Nephron progenitor cell (in vitro differentiated cells): ENCODE measurements around the gene BMP10.

Source experiments
- DNase-seq: peaks from one replicate; pipeline ENCODE4 v3.0.0; 2021
- H3K27ac Mint-ChIP-seq: 2 replicates; pipeline ENCODE4 v1.8.0; 2021; ENCODE audit warnings: mild to moderate bottlenecking, moderate library complexity, mixed read lengths
- H3K27me3 Mint-ChIP-seq: 2 replicates; pipeline ENCODE4 v1.8.0; 2021; ENCODE audit warnings: mild to moderate bottlenecking, low read depth, mixed read lengths; ENCODE audit not compliant: poor library complexity
- H3K36me3 Mint-ChIP-seq: 2 replicates; pipeline ENCODE4 v1.8.0; 2021; ENCODE audit warnings: low read depth, mixed read lengths
- H3K4me1 Mint-ChIP-seq: 2 replicates; pipeline ENCODE4 v1.8.0; 2021; ENCODE audit warnings: mixed read lengths
- H3K4me3 Mint-ChIP-seq: 2 replicates; pipeline ENCODE4 v1.8.0; 2021; ENCODE audit warnings: mild to moderate bottlenecking, moderate library complexity, mixed read lengths
- H3K9me3 Mint-ChIP-seq: 2 replicates; pipeline ENCODE4 v1.8.0; 2021; ENCODE audit warnings: mild to moderate bottlenecking, moderate library complexity, mixed read lengths
- TF ChIP-seq, protein P1 (sequence below): fragments of 200-600 bp; sonication (generic); IDR thresholded peaks from 2 replicates; pipeline ENCODE4 v1.5.0; 2021; ENCODE audit warnings: antibody characterized with exemption

Gene BMP10

DNA sequence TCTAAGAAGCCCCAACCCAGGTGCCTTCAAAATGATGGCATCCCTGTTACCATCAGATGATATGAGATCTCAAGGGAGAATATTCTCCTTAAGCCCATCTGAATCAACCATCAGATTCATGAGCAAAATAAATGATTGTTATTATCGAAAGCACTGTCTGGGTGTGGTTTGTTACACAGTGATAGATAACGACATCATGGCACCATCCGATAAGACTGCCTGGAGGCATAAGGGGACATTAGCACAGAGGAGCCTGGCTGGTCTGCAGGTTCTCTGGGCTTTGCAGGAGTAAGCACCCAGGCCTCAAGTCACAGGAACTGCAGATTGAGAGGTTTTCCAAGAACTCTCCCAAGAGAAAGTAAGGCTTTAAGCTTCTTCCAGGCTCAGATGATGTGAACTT is 15.6 kb downstream of the BMP10 start:
- TF ChIP-seq, protein P1, sequence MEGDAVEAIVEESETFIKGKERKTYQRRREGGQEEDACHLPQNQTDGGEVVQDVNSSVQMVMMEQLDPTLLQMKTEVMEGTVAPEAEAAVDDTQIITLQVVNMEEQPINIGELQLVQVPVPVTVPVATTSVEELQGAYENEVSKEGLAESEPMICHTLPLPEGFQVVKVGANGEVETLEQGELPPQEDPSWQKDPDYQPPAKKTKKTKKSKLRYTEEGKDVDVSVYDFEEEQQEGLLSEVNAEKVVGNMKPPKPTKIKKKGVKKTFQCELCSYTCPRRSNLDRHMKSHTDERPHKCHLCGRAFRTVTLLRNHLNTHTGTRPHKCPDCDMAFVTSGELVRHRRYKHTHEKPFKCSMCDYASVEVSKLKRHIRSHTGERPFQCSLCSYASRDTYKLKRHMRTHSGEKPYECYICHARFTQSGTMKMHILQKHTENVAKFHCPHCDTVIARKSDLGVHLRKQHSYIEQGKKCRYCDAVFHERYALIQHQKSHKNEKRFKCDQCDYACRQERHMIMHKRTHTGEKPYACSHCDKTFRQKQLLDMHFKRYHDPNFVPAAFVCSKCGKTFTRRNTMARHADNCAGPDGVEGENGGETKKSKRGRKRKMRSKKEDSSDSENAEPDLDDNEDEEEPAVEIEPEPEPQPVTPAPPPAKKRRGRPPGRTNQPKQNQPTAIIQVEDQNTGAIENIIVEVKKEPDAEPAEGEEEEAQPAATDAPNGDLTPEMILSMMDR = no peak
- no peaks in the 10 kb centered on the region for H3K9me3 Mint-ChIP-seq
- H3K4me1 Mint-ChIP-seq = peaks cover 4% of the 10 kb centered on the region
- H3K4me3 Mint-ChIP-seq = no peak overlapping the region
- H3K36me3 Mint-ChIP-seq = no peaks in the 10 kb centered on the region
- peaks cover 10% of the 10 kb centered on the region for H3K27me3 Mint-ChIP-seq
- no peak for DNase-seq
- no peak overlapping the region for H3K27ac Mint-ChIP-seq

DNA sequence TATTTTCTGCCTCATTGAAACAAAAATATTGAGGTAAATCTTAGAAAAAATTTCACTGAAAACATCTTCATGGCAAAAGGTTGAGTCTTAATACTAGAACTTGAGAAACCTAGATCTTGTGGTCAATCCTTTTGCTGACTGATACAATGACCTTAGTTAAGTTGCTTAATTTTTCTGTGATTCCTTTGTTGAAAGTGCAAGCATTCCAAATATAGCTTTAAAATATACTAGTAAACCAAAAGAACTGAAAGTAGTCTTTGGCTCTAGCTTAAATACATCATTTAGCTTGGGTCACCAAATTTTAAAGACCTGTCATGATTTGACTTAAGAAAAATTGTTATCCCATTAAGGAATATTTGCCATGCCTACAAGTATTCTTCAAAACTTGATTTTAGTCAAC is 16.7 kb downstream of the BMP10 start:
- Mint-ChIP-seq H3K27ac (no peak overlapping the region), H3K4me1 (peaks cover 4% of the 10 kb centered on the region)

DNA sequence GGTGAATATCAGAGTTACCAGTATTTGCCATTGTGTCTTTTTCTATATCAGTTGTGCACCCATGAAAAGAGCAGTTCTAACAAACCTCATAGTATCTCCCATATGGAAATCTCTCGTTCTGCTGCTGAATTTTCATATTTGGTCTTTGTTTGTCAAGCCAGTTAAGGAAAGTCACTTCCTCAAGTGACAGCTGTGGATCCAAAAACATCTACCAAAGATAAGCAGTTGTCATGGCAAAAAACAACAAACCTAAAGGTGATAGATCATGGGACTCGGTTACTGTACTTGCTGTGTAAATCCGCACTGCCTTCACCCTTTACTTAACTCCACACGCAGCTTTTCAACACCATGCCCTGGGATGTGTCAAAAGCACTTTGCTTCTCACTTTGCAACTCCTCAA is 17.3 kb downstream of the BMP10 start:
- Mint-ChIP-seq H3K27me3 (peaks cover 15% of the 10 kb centered on the region), H3K36me3 (no peaks in the 10 kb centered on the region), H3K9me3 (no peaks in the 10 kb centered on the region), H3K4me1 (peaks cover 4% of the 10 kb centered on the region), H3K27ac (no peak overlapping the region), H3K4me3 (no peak overlapping the region)
- TF ChIP-seq, protein P1 = no peak
- DNase-seq = no peak

More for the DNA sequence above, 16.7 kb downstream of the BMP10 start:
- Mint-ChIP-seq H3K27me3 (peaks cover 15% of the 10 kb centered on the region), H3K4me3 (no peak overlapping the region), H3K9me3 (no peaks in the 10 kb centered on the region), H3K36me3 (no peaks in the 10 kb centered on the region)
- DNase-seq = no peak
- TF ChIP-seq, protein P1 = no peak

DNA sequence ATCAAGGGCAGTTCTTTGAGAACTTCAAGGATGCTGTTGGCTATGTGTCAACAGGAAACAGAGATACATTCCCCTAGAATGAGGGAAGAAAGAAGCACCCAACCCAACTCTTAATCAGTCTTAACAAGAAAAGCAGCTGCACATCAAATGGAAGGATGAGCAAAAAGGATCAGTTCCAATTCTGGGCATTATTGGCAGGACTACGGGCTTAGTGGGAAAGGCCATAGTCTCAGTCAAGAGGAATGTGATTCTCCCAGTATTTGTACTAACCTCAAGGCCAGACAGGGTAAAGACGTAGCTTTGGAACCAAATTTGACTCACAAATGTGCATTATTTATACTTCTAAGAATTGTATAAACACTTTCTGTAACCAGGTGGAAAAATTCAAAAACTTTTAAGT is 18.2 kb downstream of the BMP10 start:
- no peak for DNase-seq
- TF ChIP-seq, protein P1 = no peak
- no peak overlapping the region for H3K27ac Mint-ChIP-seq
- H3K4me1 Mint-ChIP-seq = peaks cover 4% of the 10 kb centered on the region
- H3K36me3 Mint-ChIP-seq = no peaks in the 10 kb centered on the region
- H3K27me3 Mint-ChIP-seq = peaks cover 15% of the 10 kb centered on the region
- H3K9me3 Mint-ChIP-seq = no peaks in the 10 kb centered on the region
- no peak overlapping the region for H3K4me3 Mint-ChIP-seq

DNA sequence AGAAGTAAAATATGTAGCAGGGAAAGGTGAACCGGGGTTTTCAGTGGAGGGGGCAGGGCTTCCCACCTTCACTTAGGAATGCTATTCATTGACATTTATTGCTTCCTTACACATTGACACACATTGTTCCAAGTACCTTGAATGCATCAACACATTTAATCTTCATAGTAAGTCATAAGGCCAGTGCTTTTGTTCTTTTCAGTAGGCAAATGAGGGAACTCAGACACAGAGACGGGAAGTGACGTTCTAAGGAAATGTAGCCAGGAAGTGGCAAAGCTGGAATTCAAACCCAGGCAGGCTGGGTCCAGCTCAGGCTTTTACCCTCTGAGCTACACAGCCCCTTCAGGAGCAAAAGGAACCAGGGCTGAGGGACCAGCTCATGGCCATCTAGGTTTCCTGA is 20.7 kb downstream of the BMP10 start:
- TF ChIP-seq, protein P1 = no peak
- Mint-ChIP-seq H3K27me3 (peaks cover 12% of the 10 kb centered on the region), H3K4me1 (peaks cover 4% of the 10 kb centered on the region), H3K27ac (no peak overlapping the region), H3K36me3 (no peaks in the 10 kb centered on the region), H3K9me3 (no peaks in the 10 kb centered on the region), H3K4me3 (no peak overlapping the region)
- no peak for DNase-seq

DNA sequence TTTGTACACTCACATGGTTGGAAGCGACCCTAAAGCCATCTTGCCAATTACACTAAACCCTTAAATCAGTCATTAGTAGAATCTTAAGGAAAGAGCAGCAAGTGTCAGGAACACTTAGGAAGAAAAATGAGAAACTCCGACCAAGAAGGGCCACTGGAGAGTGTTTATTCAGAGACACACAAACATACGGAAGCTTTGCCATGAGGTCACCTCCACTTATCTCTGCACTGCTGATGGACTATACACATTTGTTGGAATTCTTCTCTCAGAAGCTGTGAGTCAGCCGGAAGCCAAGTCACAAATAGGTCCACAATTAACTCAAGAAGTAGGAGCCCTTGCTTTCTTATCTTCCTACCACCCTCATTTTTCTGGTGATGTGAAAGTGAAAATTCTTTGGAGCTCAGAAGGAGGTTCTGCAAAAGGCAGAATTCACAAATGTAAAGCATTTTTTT is 21.6 kb downstream of the BMP10 start:
- TF ChIP-seq, protein P1 = no peak
- Mint-ChIP-seq H3K36me3 (no peaks in the 10 kb centered on the region), H3K27me3 (peaks cover 8% of the 10 kb centered on the region), H3K9me3 (no peaks in the 10 kb centered on the region), H3K27ac (no peak overlapping the region), H3K4me3 (no peak overlapping the region), H3K4me1 (no peaks in the 10 kb centered on the region)
- no peak for DNase-seq
